Lung (tissue), 12 donors: Measurements from ENCODE around the gene CEP164. TPM values are rescaled to one million over a fixed set of nuclear protein-coding genes. Genes with fewer than 3 reads are reported as not detected.

Experiments used
- ATAC-seq: fragments of 200-7000 bp; cut with Tn5 transposase; one replicate; pipeline ENCODE4 v1.9.1; 2020; ENCODE audit warnings: moderate number of reproducible peaks; ENCODE audit not compliant: insufficient read depth, low FRiP score
- DNase-seq, 3 donors: peaks; one replicate each; pipeline ENCODE4 v3.0.0-alpha.2; 2013 to 2017
- H3K27ac ChIP-seq, 2 donors: one replicate each; pipeline ENCODE4 v1.5.1; 2013; ENCODE audit warnings: mild to moderate bottlenecking in 2 of 2, moderate library complexity in 2 of 2, control low read depth in 1 of 2, inconsistent platforms in 1 of 2, low read depth in 1 of 2, low read length in 1 of 2
- H3K27me3 ChIP-seq, 3 donors: one replicate each; pipeline ENCODE4 v1.5.1; 2013; ENCODE audit warnings: low read length in 2 of 3; ENCODE audit not compliant: control insufficient read depth in 3 of 3, insufficient read depth in 3 of 3
- H3K36me3 ChIP-seq, 4 donors: one replicate each; pipeline ENCODE4 v1.5.1; 2013; ENCODE audit warnings: low read length in 4 of 4, mild to moderate bottlenecking in 1 of 4, moderate library complexity in 1 of 4; ENCODE audit not compliant: control insufficient read depth in 4 of 4, insufficient read depth in 4 of 4
- H3K4me1 ChIP-seq, 5 donors: one replicate each; pipeline ENCODE4 v1.5.1; 2013; ENCODE audit warnings: low read length in 5 of 5, mild to moderate bottlenecking in 2 of 5, moderate library complexity in 1 of 5; ENCODE audit not compliant: control insufficient read depth in 5 of 5, insufficient read depth in 5 of 5
- H3K4me3 ChIP-seq: one replicate; pipeline ENCODE4 v1.5.1; 2013; ENCODE audit warnings: mild to moderate bottlenecking, control low read depth, moderate library complexity
- H3K9ac ChIP-seq, 2 donors: one replicate each; pipeline ENCODE4 v1.5.1; 2013; ENCODE audit warnings: low read length in 2 of 2, control low read depth in 1 of 2; ENCODE audit not compliant: insufficient read depth in 1 of 2
- H3K9me3 ChIP-seq, 4 donors: one replicate each; pipeline ENCODE4 v1.5.1; 2013; ENCODE audit warnings: low read length in 3 of 4, mild to moderate bottlenecking in 1 of 4, moderate library complexity in 1 of 4; ENCODE audit not compliant: control insufficient read depth in 4 of 4, insufficient read depth in 3 of 4
- CTCF ChIP-seq: IDR thresholded peaks from 2 replicates; pipeline ENCODE4 v1.5.1; 2012; ENCODE audit warnings: mild to moderate bottlenecking; ENCODE audit errors: control extremely low read depth, extremely low read depth
- WGBS, 2 donors: extraction: QIAGEN DNeasy Blood & Tissue Kit; methylation state at CpG; one replicate each; pipeline ENCODE4 v1.1.7; 2013; 5-methylcytosine and 5-hydroxymethylcytosine counted together
- polyA plus RNA-seq, 2 donors: library from polyadenylated mRNA; stranded (reverse); fragments of 200-250 nt; gene quantifications; one replicate each; pipeline ENCODE4 v1.2.1, GENCODE V29; 2013
- total RNA-seq, 2 donors: library from RNA; depleted of rRNA in 1 of 2; stranded (reverse); fragments of >200 nt in 1 of 2; gene quantifications; one replicate each; pipeline ENCODE4 v1.2.1, GENCODE V29; 2014 to 2021
- donor health status: control.
- donor health status: control.
- donor health status: Bipolar disorder and iron deficiency.
- donor health status: healthy.
- donor health status: DM: yes; HTN: yes; CAD: no.

The CEP164 gene
- total and polyA plus RNA-seq, 4 donors: 12.0 to 36.1 (median 26.7) TPM

- Histone ChIP-seq H3K27ac (no peak overlapping the region), H3K9ac (no peak overlapping the region), H3K4me3 (no peak overlapping the region), H3K27me3 (peaks cover 0 to 27% (median 0%) of the 10 kb centered on the region in 3 donors), H3K9me3 (peaks cover 0 to 3% (median under 1%) of the 10 kb centered on the region in 4 donors), H3K4me1 (peaks cover 0 to 18% (median 0%) of the 10 kb centered on the region in 5 donors), H3K36me3 (peaks cover 0 to 5% (median 0%) of the 10 kb centered on the region in 4 donors)
- no peak for ATAC-seq
- no peak for TF ChIP-seq CTCF
- peak in 2 of 3 donors; percentile 40 to 46 for DNase-seq
- WGBS, 2 donors: 64 to 72% methylated on average over 17 of the region's 17 CpGs
These were observed 117.3 kb downstream of the CEP164 start for GRCh38 chr11:117444711-117445658.

GRCh38 chr11:117449111-117449693, 121.5 kb downstream of the CEP164 start:
- H3K36me3 ChIP-seq: no peaks in the 10 kb centered on the region
- no peak overlapping the region for H3K4me3 ChIP-seq
- ATAC-seq (no peak), DNase-seq (no peak)
- peaks cover 0 to 2% (median under 1%) of the 10 kb centered on the region in 4 donors for H3K9me3 ChIP-seq
- H3K27ac ChIP-seq: no peak overlapping the region
- peaks cover 0 to 9% (median 0%) of the 10 kb centered on the region in 3 donors for H3K27me3 ChIP-seq
- no peak overlapping the region for H3K9ac ChIP-seq
- peaks cover 0 to 12% (median 0%) of the 10 kb centered on the region in 5 donors for H3K4me1 ChIP-seq
- TF ChIP-seq CTCF: no peak
- WGBS, 2 donors: 62 to 86% methylated on average over 9 of the region's 9 CpGs

GRCh38 chr11:117453886-117454563, 126.4 kb downstream of the CEP164 start:
- H3K9ac ChIP-seq: no peak overlapping the region
- ATAC-seq: no peak
- H3K27me3 ChIP-seq: no peaks in the 10 kb centered on the region
- no peak for TF ChIP-seq CTCF
- no peak overlapping the region for H3K4me3 ChIP-seq
- H3K36me3 ChIP-seq: no peaks in the 10 kb centered on the region
- peaks cover 0 to 8% (median 0%) of the 10 kb centered on the region in 4 donors for H3K9me3 ChIP-seq
- DNase-seq: no peak
- peaks cover 0 to 4% (median 0%) of the 10 kb centered on the region in 5 donors for H3K4me1 ChIP-seq
- 89 to 93% methylated on average over 6 of the region's 6 CpGs for WGBS, 2 donors
- H3K27ac ChIP-seq: no peak overlapping the region
